ENCODE measurements around the gene AIP. TPM values are rescaled to one million over a fixed set of nuclear protein-coding genes. Genes with fewer than 3 reads are reported as not detected.

Gene AIP
- total RNA-seq, 2 donors from 2014 or later, result 45.3 to 57.9 TPM

- H3K4me1 ChIP-seq, result no peaks in the 10 kb centered on the region
- DNase-seq, result no peak
- H3K9ac ChIP-seq (ENCODE audit: low read depth in 2 of 2, low read length in 2 of 2), result no peak overlapping the region
- no peak overlapping the region for H3K4me3 ChIP-seq
- no peak for TF ChIP-seq CTCF (IDR thresholded peaks at IDR 0.05)
- H3K27ac ChIP-seq, result peak overlapping the region; percentile 49
- H3K36me3 ChIP-seq, result no peaks in the 10 kb centered on the region
- H3K27me3 ChIP-seq, result no peaks in the 10 kb centered on the region
- intact Hi-C loops (cut with DNase I), result no loop called here
- H3K9me3 ChIP-seq, result no peaks in the 10 kb centered on the region
These were observed 52.7 kb downstream of the AIP start for GRCh38 chr11:67535561-67535960.

- Histone ChIP-seq H3K4me1 (no peaks in the 10 kb centered on the region), H3K27ac (no peak overlapping the region), H3K4me3 (no peak overlapping the region), H3K9ac (ENCODE audit: low read depth in 2 of 2, low read length in 2 of 2) (no peak overlapping the region), H3K27me3 (no peaks in the 10 kb centered on the region), H3K36me3 (no peaks in the 10 kb centered on the region), H3K9me3 (no peaks in the 10 kb centered on the region)
- no peak for TF ChIP-seq CTCF (IDR thresholded peaks at IDR 0.05)
- intact Hi-C loops (cut with DNase I), result no loop called here
- no peak for DNase-seq
These were observed 55.5 kb downstream of the AIP start for GRCh38 chr11:67538306-67538705.

- no peak overlapping the region for H3K4me3 ChIP-seq
- H3K9me3 ChIP-seq, result no peaks in the 10 kb centered on the region
- intact Hi-C loops (cut with DNase I), result no loop called here
- no peak overlapping the region for H3K27ac ChIP-seq
- no peaks in the 10 kb centered on the region for H3K36me3 ChIP-seq
- no peaks in the 10 kb centered on the region for H3K27me3 ChIP-seq
- no peak for TF ChIP-seq CTCF (IDR thresholded peaks at IDR 0.05)
- H3K4me1 ChIP-seq, result peaks cover under 1% of the 10 kb centered on the region
- H3K9ac ChIP-seq (ENCODE audit: low read depth in 2 of 2, low read length in 2 of 2), result no peak overlapping the region
- no peak for DNase-seq
These were observed 56.1 kb downstream of the AIP start for GRCh38 chr11:67538823-67539505.

- Histone ChIP-seq H3K4me1 (peaks cover 3% of the 10 kb centered on the region), H3K4me3 (no peak overlapping the region), H3K27ac (no peak overlapping the region), H3K9ac (ENCODE audit: low read depth in 2 of 2, low read length in 2 of 2) (no peak overlapping the region), H3K9me3 (no peaks in the 10 kb centered on the region), H3K27me3 (no peaks in the 10 kb centered on the region), H3K36me3 (no peaks in the 10 kb centered on the region)
- TF ChIP-seq CTCF (IDR thresholded peaks at IDR 0.05), result no peak
- intact Hi-C loops (cut with DNase I), result no loop called here
- DNase-seq, result no peak
These were observed 56.7 kb downstream of the AIP start for GRCh38 chr11:67539550-67539949.

Small RNAs within 50 kb of the gene (microRNA-seq; reads per million reads assigned to microRNA genes)
- not detected for gene MIR6752

Other genes starting within 250 kb of the AIP start
- 100 to 1,000 TPM; 108 to 137 TPM for gene GRK2, start 216.6 kb upstream of the AIP start, total RNA-seq
- 10 to 100 TPM; 18.8 to 39.5 TPM for gene ANKRD13D, start 193.7 kb upstream of the AIP start, total RNA-seq
- gene SSH3, start 179.5 kb upstream of the AIP start, total RNA-seq, result 10 to 100 TPM; 69.7 to 81.7 TPM
- gene POLD4, start 129.5 kb upstream of the AIP start, total RNA-seq, result 100 to 1,000 TPM; 186 to 203 TPM
- gene CLCF1, start 109.4 kb upstream of the AIP start, total RNA-seq, result 1 to 10 TPM; 1.7 to 4.0 TPM
- gene RAD9A, start 91.0 kb upstream of the AIP start, total RNA-seq, result 10 to 100 TPM; 21.8 to 35.1 TPM
- 100 to 1,000 TPM; 242 to 280 TPM for gene PPP1CA, start 81.2 kb upstream of the AIP start, total RNA-seq
- 1 to 10 TPM; 3.9 to 5.2 TPM for gene TBC1D10C, start 78.9 kb upstream of the AIP start, total RNA-seq
- under 1 TPM; 0.20 to 0.32 TPM for gene CARNS1, start 67.3 kb upstream of the AIP start, total RNA-seq
- gene RPS6KB2, start 54.5 kb upstream of the AIP start, total RNA-seq, result 10 to 100 TPM; 38.3 to 70.4 TPM
- gene PTPRCAP, start 45.3 kb upstream of the AIP start, total RNA-seq, result 1 to 10 TPM; 5.5 to 9.6 TPM
- gene CORO1B, start 39.5 kb upstream of the AIP start, total RNA-seq, result 100 to 1,000 TPM; 213 to 243 TPM
- gene GPR152, start 30.3 kb upstream of the AIP start, total RNA-seq, result not detected
- gene CABP4, start 27.7 kb upstream of the AIP start, total RNA-seq, result under 1 TPM; 0.20 to 0.53 TPM
- gene TMEM134, start 13.8 kb upstream of the AIP start, total RNA-seq, result 10 to 100 TPM; 50.1 to 59.5 TPM
- gene PITPNM1, start 22.3 kb downstream of the AIP start, total RNA-seq, result 10 to 100 TPM; 89.3 to 91.4 TPM
- 100 to 1,000 TPM in 1 of 2 donors, 10 to 100 TPM in 1; 91.6 to 142 TPM for gene CDK2AP2, start 25.1 kb downstream of the AIP start, total RNA-seq
- gene CABP2, start 40.4 kb downstream of the AIP start, total RNA-seq, result not detected
- 100 to 1,000 TPM; 543 to 842 TPM for gene GSTP1, start 100.8 kb downstream of the AIP start, total RNA-seq
- 100 to 1,000 TPM; 329 to 361 TPM for gene NDUFV1, start 123.9 kb downstream of the AIP start, total RNA-seq
- gene NUDT8, start 146.9 kb downstream of the AIP start, total RNA-seq, result 10 to 100 TPM; 35.1 to 52.5 TPM
- 10 to 100 TPM in 1 of 2 donors, 1 to 10 TPM in 1; 7.8 to 19.3 TPM for gene TBX10, start 156.7 kb downstream of the AIP start, total RNA-seq
- 10 to 100 TPM; 10.6 to 13.8 TPM for gene ACY3, start 167.7 kb downstream of the AIP start, total RNA-seq
- under 1 TPM; 0.08 to 0.89 TPM for gene ALDH3B2, start 191.6 kb downstream of the AIP start, total RNA-seq

Measured in colonic mucosa (tissue), 4 donors.